Ascending aorta (tissue), 2 donors: ENCODE results near the gene GABRA4. TPM values are rescaled to one million over a fixed set of nuclear protein-coding genes. Genes with fewer than 3 reads are reported as not detected.
A peak's percentile ranks its signal among the peaks of the same experiment; 100 is the strongest.

Source experiments
- DNase-seq, 2 donors: peaks; one replicate each; pipeline ENCODE4 v3.0.0-alpha.2; 2019; ENCODE audit warnings: low spot score in 2 of 2
- H3K27ac ChIP-seq, 2 donors: fragments of 200-600 bp; sonication (generic); one replicate each; pipeline ENCODE4 v1.5.1; 2016 to 2017; ENCODE audit warnings: mild to moderate bottlenecking in 1 of 2
- H3K27me3 ChIP-seq: fragments of 200-600 bp; sonication (generic); one replicate; pipeline ENCODE4 v1.5.1; 2017
- H3K36me3 ChIP-seq, 2 donors: fragments of 200-600 bp; sonication (generic); one replicate each; pipeline ENCODE4 v1.5.1; 2016
- H3K4me1 ChIP-seq, 2 donors: fragments of 200-600 bp; sonication (generic); one replicate each; pipeline ENCODE4 v1.5.1; 2016 to 2017; ENCODE audit warnings: mild to moderate bottlenecking in 1 of 2
- H3K4me3 ChIP-seq, 2 donors: fragments of 200-600 bp; sonication (generic); one replicate each; pipeline ENCODE4 v1.5.1; 2016 to 2017; ENCODE audit warnings: mild to moderate bottlenecking in 1 of 2
- H3K9me3 ChIP-seq, 2 donors: fragments of 200-600 bp; sonication (generic); one replicate each; pipeline ENCODE4 v1.5.1; 2016
- CTCF ChIP-seq, 3 experiments: fragments of 200-600 bp in 2 of 3; fragments of 450-650 bp in 1 of 3; sonication (generic) in 2 of 3; IDR thresholded peaks; one replicate each; pipeline ENCODE4 v1.5.1; 2016 to 2019; ENCODE audit warnings: antibody characterized with exemption in 3 of 3, mild to moderate bottlenecking in 1 of 3, moderate library complexity in 1 of 3
- intact Hi-C: fragments of 100-400 bp; cut with DNase I; formaldehyde crosslinking; loops from one replicate; pipeline ENCODE4 v1.15.1; 2023
- total RNA-seq: library from RNA; depleted of rRNA; stranded (reverse); fragments of >200 nt; gene quantifications from one replicate; pipeline ENCODE4 v1.1.0, GENCODE V29; 2016

Gene GABRA4
- total RNA-seq, 1 donor from 2014 or later = 0.11 TPM

DNA sequence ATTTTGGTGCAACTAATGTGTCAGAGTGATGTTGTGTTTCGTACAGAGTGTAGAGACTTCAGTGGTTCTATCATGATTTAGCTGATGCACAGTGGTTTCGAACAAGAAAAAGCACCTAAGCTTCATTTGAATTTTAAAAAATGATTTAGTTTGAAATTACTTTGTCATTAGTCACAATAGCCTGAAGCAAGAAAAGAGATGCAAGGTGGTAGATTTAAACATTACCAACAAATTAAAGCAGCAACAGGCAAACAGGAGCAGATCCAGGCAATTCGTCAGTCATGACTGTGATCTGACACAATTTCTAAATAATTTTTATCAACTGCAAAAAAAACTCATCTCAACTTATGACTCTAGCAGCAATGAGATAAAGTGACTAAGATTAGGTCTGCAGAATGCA lies 59.7 kb downstream of the GABRA4 start:
- H3K27me3 ChIP-seq = no peaks in the 10 kb centered on the region
- no peak overlapping the region for H3K27ac ChIP-seq
- TF ChIP-seq CTCF (IDR thresholded peaks at IDR 0.05) = no peak
- H3K36me3 ChIP-seq = no peaks in the 10 kb centered on the region
- H3K4me3 ChIP-seq = no peak overlapping the region
- no peaks in the 10 kb centered on the region for H3K9me3 ChIP-seq
- DNase-seq = no peak
- intact Hi-C loops = loop anchor here (5.0 to 10.0 kb wide), 2 partner anchors 61 to 189 kb away; partner anchors contain the start of gene GABRA4
- no peaks in the 10 kb centered on the region for H3K4me1 ChIP-seq

- intact Hi-C loops = loop anchor here (1.0 to 10.0 kb wide), 3 partner anchors 63 to 190 kb away; partner anchors contain the start of gene GABRA4
- no peaks in the 10 kb centered on the region for H3K4me1 ChIP-seq
Measured at GRCh38 chr4:46931981-46932380, 61.4 kb downstream of the GABRA4 start.

DNA sequence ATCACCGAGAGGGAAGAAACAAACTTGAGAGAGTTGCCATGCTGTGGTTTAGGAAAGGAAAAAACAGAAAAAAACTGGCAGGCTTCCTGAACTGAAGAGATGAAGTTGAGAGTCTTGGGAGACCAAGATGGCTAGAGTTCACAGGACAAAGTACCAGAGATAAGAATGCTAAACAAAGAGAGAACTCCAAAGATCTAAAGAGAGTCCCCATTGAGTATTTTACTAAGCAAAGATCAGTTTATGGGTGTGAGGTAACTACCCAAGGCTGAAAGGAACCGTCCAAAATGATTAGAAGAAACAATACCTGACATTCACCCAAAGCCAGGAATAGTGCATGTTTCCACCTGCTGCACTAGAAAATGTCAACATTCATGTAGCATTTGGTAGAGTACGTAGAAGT lies 62.5 kb downstream of the GABRA4 start:
- no peaks in the 10 kb centered on the region for H3K36me3 ChIP-seq
- no peak for TF ChIP-seq CTCF (IDR thresholded peaks at IDR 0.05)
- H3K27ac ChIP-seq = no peak overlapping the region
- no peak for DNase-seq
- intact Hi-C loops = loop anchor here (5.0 to 10.0 kb wide), 2 partner anchors 64 to 191 kb away; partner anchors contain the start of gene GABRA4
- no peaks in the 10 kb centered on the region for H3K9me3 ChIP-seq
- H3K27me3 ChIP-seq = no peaks in the 10 kb centered on the region
- no peaks in the 10 kb centered on the region for H3K4me1 ChIP-seq
- no peak overlapping the region for H3K4me3 ChIP-seq

More at GRCh38 chr4:46931981-46932380, 61.4 kb downstream of the GABRA4 start:
- Histone ChIP-seq H3K27me3 (no peaks in the 10 kb centered on the region), H3K9me3 (no peaks in the 10 kb centered on the region), H3K4me3 (no peak overlapping the region), H3K36me3 (no peaks in the 10 kb centered on the region), H3K27ac (no peak overlapping the region)
- DNase-seq = no peak
- TF ChIP-seq CTCF (IDR thresholded peaks at IDR 0.05) = peak in 2 of 3 experiments; percentile 29 to 53

- Histone ChIP-seq H3K4me1 (no peaks in the 10 kb centered on the region), H3K9me3 (no peaks in the 10 kb centered on the region), H3K36me3 (no peaks in the 10 kb centered on the region), H3K27me3 (no peaks in the 10 kb centered on the region), H3K4me3 (no peak overlapping the region), H3K27ac (no peak overlapping the region)
- no peak for TF ChIP-seq CTCF (IDR thresholded peaks at IDR 0.05)
- intact Hi-C loops = no loop called here
- DNase-seq = no peak
Measured at GRCh38 chr4:46927201-46927600, 66.2 kb downstream of the GABRA4 start.

GRCh38 chr4:46924789-46925529 lies 68.4 kb downstream of the GABRA4 start:
- H3K36me3 ChIP-seq = no peaks in the 10 kb centered on the region

More at GRCh38 chr4:46924789-46925529, 68.4 kb downstream of the GABRA4 start:
- H3K9me3 ChIP-seq = no peaks in the 10 kb centered on the region
- H3K27me3 ChIP-seq = no peaks in the 10 kb centered on the region
- H3K27ac ChIP-seq = no peak overlapping the region
- DNase-seq = no peak
- TF ChIP-seq CTCF (IDR thresholded peaks at IDR 0.05) = no peak
- no peak overlapping the region for H3K4me3 ChIP-seq
- H3K4me1 ChIP-seq = no peaks in the 10 kb centered on the region
- intact Hi-C loops = no loop called here
